ENCODE data around the gene SGMS1.

DNA sequence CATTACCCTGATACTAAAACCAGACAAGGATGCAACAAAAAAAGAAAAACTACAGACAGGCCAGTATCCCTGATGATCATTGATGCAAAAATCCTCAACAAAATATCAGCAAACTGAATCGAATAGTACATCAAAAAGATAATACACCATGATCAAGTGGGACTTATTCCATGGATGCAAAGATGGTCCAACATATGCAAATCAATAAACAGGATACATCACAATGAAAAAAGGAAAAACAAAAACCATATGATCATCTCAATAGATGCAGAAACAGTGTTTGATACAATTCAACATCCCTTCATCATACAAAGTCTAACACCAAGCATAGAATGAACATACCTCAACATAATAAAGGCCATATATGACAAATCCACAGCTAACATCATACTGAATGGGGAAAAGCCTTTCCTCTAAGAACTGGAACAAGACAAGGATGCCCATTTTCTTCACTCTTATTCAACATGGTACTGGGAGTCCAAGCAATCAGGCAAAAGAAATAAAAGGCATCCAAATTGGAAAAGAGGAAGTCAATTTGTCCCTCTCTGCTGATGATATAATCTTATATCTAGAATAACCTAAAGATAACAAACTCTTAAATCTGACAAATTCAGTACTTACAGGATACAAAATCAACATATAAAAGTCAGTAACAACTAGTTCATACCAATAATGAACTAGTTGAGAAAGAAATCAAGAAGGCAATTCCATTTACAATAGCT, 323.6 kb downstream of the SGMS1 start:
- TF ChIP-seq POLR2A (IDR thresholded peaks at IDR 0.05): no peak
- TF ChIP-seq, protein P1, sequence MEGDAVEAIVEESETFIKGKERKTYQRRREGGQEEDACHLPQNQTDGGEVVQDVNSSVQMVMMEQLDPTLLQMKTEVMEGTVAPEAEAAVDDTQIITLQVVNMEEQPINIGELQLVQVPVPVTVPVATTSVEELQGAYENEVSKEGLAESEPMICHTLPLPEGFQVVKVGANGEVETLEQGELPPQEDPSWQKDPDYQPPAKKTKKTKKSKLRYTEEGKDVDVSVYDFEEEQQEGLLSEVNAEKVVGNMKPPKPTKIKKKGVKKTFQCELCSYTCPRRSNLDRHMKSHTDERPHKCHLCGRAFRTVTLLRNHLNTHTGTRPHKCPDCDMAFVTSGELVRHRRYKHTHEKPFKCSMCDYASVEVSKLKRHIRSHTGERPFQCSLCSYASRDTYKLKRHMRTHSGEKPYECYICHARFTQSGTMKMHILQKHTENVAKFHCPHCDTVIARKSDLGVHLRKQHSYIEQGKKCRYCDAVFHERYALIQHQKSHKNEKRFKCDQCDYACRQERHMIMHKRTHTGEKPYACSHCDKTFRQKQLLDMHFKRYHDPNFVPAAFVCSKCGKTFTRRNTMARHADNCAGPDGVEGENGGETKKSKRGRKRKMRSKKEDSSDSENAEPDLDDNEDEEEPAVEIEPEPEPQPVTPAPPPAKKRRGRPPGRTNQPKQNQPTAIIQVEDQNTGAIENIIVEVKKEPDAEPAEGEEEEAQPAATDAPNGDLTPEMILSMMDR (IDR thresholded peaks at IDR 0.05): no peak

Data from breast epithelium (tissue), 3 donors.